Coronary artery (tissue), 2 donors: ENCODE data around the gene GRK2.

Experiments
- DNase-seq: peaks from one replicate; pipeline ENCODE4 v3.0.0-alpha.2; 2017; ENCODE audit warnings: low spot score
- H3K27ac ChIP-seq, 2 donors: fragments of 200-600 bp; sonication (generic); one replicate each; pipeline ENCODE4 v1.5.1; 2016 to 2019
- H3K4me3 ChIP-seq: fragments of 200-600 bp; sonication (generic); 2 replicates; pipeline ENCODE4 v1.5.1; 2016; ENCODE audit warnings: mild to moderate bottlenecking, moderate library complexity
- CTCF ChIP-seq: fragments of 200-600 bp; sonication (generic); IDR thresholded peaks from one replicate; pipeline ENCODE4 v1.5.1; 2019; ENCODE audit warnings: antibody characterized with exemption

GRK2 gene

GRCh38 chr11:67267188-67268080, 1.2 kb downstream of the GRK2 start:
- DNase-seq, result peak; percentile 75
- TF ChIP-seq CTCF, result no peak
- peak overlapping the region; percentile 98 for H3K4me3 ChIP-seq
- H3K27ac ChIP-seq, result peak overlapping the region; percentile 89 to 91

- DNase-seq, result peak; percentile 72
- H3K27ac ChIP-seq, result peak overlapping the region; percentile 89 to 91
- peak overlapping the region; percentile 98 for H3K4me3 ChIP-seq
- no peak for TF ChIP-seq CTCF
Measured at GRCh38 chr11:67268081-67268961, 2.0 kb downstream of the GRK2 start.

GRCh38 chr11:67268962-67269268, 2.6 kb downstream of the GRK2 start:
- H3K27ac ChIP-seq, result peak overlapping the region in 1 of 2 donors; percentile 91
- peak overlapping the region; percentile 98 for H3K4me3 ChIP-seq
- DNase-seq, result no peak
- TF ChIP-seq CTCF, result no peak

GRCh38 chr11:67269401-67270255, 3.4 kb downstream of the GRK2 start:
- H3K4me3 ChIP-seq, result peak overlapping the region; percentile 98
- peak overlapping the region; percentile 63 to 91 for H3K27ac ChIP-seq
- TF ChIP-seq CTCF, result no peak
- DNase-seq, result no peak

GRCh38 chr11:67270256-67271204, 4.3 kb downstream of the GRK2 start:
- TF ChIP-seq CTCF, result no peak
- H3K27ac ChIP-seq, result peak overlapping the region; percentile 63 to 91
- no peak for DNase-seq
- H3K4me3 ChIP-seq, result peak overlapping the region; percentile 98

GRCh38 chr11:67271205-67271540, 4.9 kb downstream of the GRK2 start:
- H3K27ac ChIP-seq, result peak overlapping the region in 1 of 2 donors; percentile 91
- DNase-seq, result no peak
- H3K4me3 ChIP-seq, result peak overlapping the region; percentile 98
- no peak for TF ChIP-seq CTCF
